Stimulated activated naive CD8-positive, alpha-beta T cell treated with anti-CD3 and anti-CD28 coated beads, Interleukin-15, Interleukin-2, amounts not matched to agents 100 U/mL and 50 U/mL, for 24 hours (primary cell): ENCODE results near the gene SUSD2.
"Not testable (repeated sequence)": the region's sequence is repeated elsewhere in the genome, so short reads cannot be mapped to it uniquely, and the experiment has no call there.

ENCODE experiments used
- ATAC-seq: fragments of 150-1000 bp; cut with Tn5 transposase; one replicate; pipeline ENCODE4 v1.10.0; 2021
- DNase-seq: peaks from one replicate; pipeline ENCODE4 v3.0.0; 2021

SUSD2 gene

GRCh38 chr22:24177045-24177444 is 4.2 kb upstream of the SUSD2 start:
- ATAC-seq (no peak), DNase-seq (no peak)

- DNase-seq = no peak
- ATAC-seq = no peak
Measured at GRCh38 chr22:24177456-24177855, 3.8 kb upstream of the SUSD2 start.

GRCh38 chr22:24178021-24178431 is 3.3 kb upstream of the SUSD2 start:
- no peak for DNase-seq

GRCh38 chr22:24178502-24179440 is 2.5 kb upstream of the SUSD2 start:
- no peak for DNase-seq
- no peak for ATAC-seq

More at GRCh38 chr22:24178021-24178431, 3.3 kb upstream of the SUSD2 start:
- no peak for ATAC-seq

DNA sequence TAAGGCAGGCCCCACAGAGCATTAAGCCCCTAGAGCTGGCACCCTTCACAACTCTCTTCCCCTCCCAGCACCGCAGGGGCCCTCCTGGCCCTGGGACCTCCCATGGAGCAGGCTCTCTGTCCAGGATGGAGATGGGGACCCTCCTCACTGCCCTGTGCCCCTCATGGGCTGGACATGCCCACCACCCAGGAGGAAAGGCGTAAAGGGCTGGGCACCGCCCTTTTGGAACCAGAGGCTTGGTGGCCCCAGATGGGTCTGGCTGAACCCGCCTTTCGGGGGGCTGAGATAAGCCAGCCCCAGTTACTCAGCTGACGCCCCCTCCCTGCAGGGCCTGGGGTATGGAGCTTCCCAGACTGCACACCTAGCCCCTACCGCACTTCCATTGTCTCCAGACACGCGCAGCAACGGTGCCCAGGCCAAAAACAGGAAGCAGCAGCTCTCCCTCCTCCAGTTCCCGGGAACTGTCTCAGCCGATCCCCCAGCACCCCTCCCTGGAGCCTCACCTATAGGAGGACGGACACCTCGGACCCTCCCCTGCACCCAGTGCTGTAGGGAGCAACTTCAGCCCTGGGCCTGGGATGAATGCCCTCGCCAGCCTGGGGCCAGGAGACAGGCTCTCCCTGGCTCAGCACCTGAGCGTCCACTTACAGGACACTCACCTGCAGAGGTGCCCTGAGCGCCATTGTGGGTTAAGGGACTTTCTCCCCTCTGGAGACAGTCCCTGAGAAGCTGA is 1.6 kb upstream of the SUSD2 start:
- ATAC-seq (no peak), DNase-seq (no peak)

DNA sequence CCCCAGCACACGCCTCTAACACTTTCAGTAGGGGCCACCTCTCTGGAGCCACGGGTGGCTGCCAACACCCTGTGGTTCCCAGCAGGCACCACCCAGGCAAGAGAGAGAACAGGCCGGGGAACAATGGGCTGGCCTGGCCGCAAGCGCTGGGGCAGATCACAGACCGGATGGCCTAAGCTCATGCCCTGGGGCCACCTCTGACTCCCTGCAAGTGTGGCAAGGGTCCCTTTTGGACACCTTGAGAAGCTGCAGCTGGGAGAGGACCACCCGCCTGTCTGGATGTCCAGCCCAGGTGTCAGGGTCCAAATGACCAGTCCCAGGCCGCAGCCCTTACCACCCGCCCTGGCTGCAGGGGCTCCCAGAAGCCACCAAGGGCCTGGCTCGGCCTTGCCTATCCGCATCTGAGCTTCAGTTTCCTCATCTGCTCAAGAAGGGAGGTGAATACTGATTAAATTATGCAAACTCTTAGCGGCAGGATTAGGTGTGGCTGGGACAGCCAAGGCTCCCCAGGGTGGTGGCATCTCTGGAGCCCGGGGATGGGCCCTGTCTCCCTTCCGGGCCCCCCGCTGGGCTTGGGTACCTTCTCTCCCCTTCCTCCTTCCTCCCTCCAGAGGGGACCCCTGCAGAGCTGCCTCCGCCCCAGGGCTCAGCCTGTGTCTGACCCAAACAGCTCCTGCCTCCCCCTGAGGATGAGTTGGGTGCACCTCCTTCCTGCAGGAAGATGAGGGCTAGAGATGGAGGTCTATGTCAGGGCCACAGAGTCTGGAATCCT is 785 bp upstream of the SUSD2 start:
- DNase-seq (no peak), ATAC-seq (no peak)

GRCh38 chr22:24181996-24182899 is 961 bp downstream of the SUSD2 start:
- no peak for ATAC-seq
- DNase-seq = no peak

DNA sequence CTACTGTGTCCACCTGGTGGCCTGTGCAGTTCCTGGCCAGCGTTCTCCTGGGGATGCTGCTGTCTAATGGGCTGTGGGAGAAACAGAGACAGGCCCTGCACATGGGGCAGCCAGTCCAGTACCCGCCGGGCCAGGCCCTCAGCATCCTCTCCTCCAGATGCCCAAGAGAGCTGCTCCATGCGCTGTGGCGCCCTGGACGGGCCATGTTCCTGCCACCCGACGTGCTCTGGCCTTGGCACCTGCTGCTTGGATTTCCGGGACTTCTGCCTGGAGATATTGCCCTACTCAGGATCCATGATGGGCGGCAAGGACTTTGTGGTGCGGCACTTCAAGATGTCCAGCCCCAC is 1.6 kb downstream of the SUSD2 start:
- not testable (repeated sequence) for DNase-seq, ATAC-seq

DNA sequence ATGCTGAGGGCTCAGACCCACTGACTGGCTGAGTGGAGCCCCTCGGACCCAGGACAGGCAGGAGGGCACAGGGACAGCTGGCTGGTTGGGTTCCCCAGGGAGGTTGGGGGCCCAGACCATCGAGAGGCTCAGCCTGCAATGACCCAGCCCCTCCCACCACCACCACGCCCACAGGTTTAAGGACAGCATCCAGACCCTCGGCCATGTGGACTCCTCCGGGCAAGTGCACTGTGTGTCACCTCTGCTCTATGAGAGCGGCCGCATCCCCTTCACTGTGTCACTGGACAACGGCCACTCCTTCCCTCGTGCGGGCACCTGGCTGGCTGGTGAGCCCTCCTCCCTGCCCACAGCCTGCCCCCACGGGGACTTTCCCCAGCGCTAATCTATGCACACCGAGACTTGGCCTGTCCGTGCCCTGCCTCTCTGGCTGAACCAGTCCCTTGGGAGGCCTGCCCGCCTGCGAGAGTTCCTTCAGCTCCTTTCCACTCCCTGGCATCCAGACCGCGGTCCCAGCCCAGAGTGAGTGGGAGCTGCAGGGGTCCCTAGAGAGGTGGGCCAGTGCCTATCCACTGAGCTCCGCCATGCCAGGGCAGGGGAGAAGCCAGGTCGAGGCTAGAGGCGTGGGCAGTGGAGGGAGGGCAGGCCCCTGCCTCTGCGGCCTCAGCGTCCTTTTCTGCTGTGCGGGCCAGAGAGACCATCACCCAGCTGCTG is 2.2 kb downstream of the SUSD2 start:
- no peak for ATAC-seq
- DNase-seq = no peak

- no peak for ATAC-seq
Measured at GRCh38 chr22:24184057-24184798, 2.9 kb downstream of the SUSD2 start.

DNA sequence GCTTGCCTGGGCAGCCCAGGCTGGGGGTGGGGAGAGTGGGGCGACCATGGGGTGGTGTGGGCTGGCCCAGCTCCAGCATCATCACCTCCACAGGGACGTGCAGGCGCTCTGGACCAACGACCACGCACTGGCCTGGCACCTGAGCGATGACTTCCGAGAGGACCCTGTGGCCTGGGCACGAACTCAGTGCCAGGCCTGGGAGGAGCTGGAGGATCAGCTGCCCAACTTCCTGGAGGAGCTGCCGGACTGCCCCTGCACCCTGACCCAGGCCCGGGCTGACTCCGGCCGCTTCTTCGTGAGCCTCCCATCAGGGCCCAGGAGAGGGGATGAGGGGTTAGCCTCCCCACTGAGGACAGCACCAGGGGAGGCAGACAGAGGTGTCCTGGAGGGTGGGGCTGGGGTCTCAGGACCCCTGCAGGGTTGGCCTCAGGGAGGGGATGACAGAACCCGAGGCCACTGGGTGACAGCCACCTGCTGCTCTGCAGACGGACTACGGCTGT is 3.8 kb downstream of the SUSD2 start:
- DNase-seq = no peak

More at GRCh38 chr22:24184057-24184798, 2.9 kb downstream of the SUSD2 start:
- DNase-seq = no peak

GRCh38 chr22:24185501-24186351 is 4.4 kb downstream of the SUSD2 start:
- no peak for ATAC-seq
- no peak for DNase-seq

More for the DNA sequence above, 3.8 kb downstream of the SUSD2 start:
- no peak for ATAC-seq

DNA sequence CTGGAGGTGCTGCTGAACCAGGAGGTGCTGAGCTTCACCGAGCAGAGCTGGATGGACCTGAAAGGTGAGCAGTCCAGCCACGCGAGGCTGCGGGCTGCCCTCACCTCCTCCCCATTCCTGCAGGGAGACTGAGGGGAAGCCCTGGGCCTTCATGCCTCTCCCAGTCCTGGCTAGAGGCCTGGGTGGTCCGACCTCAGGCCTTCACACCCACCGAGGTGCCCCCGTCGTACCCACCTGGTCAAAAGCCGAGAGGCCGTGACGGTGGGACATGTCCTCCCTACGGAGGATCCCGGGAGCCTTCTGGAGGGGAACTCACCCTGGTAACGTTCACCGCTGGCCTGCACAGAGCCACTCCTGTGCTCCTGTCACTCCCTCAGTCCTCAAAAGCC is 5.1 kb downstream of the SUSD2 start:
- DNase-seq (no peak), ATAC-seq (no peak)

- no peak for DNase-seq
- no peak for ATAC-seq
Measured at GRCh38 chr22:24186892-24187670, 5.8 kb downstream of the SUSD2 start.

GRCh38 chr22:24187731-24188644 is 6.7 kb downstream of the SUSD2 start:
- DNase-seq (no peak), ATAC-seq (no peak)

GRCh38 chr22:24188705-24189248 is 7.5 kb downstream of the SUSD2 start:
- ATAC-seq (no peak), DNase-seq (no peak)
